HL-60 (cell line): ENCODE results near the gene TRERF1.
A peak's percentile ranks its signal among the peaks of the same experiment; 100 is the strongest.

Experiments
- DNase-seq, 2 experiments: peaks; one replicate each; pipeline ENCODE4 v3.0.0-alpha.2; 2010 to 2020; ENCODE audit warnings: low read depth in 1 of 2, low spot score in 1 of 2
- H3K27ac ChIP-seq: fragments of 250-450 bp; sonication (Bioruptor Pico); replicated peaks from 2 replicates; pipeline ENCODE4 v1.5.1; 2020; ENCODE audit warnings: mild to moderate bottlenecking, moderate library complexity
- H3K27me3 ChIP-seq: fragments of 250-450 bp; sonication (Bioruptor Pico); 2 replicates; pipeline ENCODE4 v1.5.1; 2021; ENCODE audit warnings: mild to moderate bottlenecking, moderate library complexity; ENCODE audit not compliant: insufficient read depth, poor library complexity, severe bottlenecking
- H3K4me3 ChIP-seq: replicated peaks from 2 replicates; pipeline ENCODE4 v1.5.1; 2011; ENCODE audit warnings: mild to moderate bottlenecking, control low read depth, low read length; ENCODE audit not compliant: insufficient read depth
- CTCF ChIP-seq: IDR thresholded peaks from one replicate; pipeline ENCODE4 v1.5.1; 2011; ENCODE audit warnings: low read length, control low read depth, inconsistent platforms; ENCODE audit not compliant: insufficient read depth
- GABPA ChIP-seq: IDR thresholded peaks from 2 replicates; pipeline ENCODE4 v1.6.1; 2012; ENCODE audit warnings: low read depth
- POLR2AphosphoS5 ChIP-seq: IDR thresholded peaks from 2 replicates; pipeline ENCODE4 v1.6.1; 2012; ENCODE audit warnings: low read depth
- REST ChIP-seq: IDR thresholded peaks from 2 replicates; pipeline ENCODE4 v1.6.1; 2012; ENCODE audit warnings: low read depth; ENCODE audit not compliant: insufficient replicate concordance
- SPI1 ChIP-seq: IDR thresholded peaks from 2 replicates; pipeline ENCODE4 v1.6.1; 2012; ENCODE audit warnings: low read depth, mild to moderate bottlenecking, borderline replicate concordance

Gene TRERF1

GRCh38 chr6:42251911-42252637 lies 199.7 kb downstream of the TRERF1 start:
- no peak overlapping the region for H3K4me3 ChIP-seq
- no peaks in the 10 kb centered on the region for H3K27me3 ChIP-seq
- H3K27ac ChIP-seq: no peak overlapping the region
- DNase-seq: no peak
- no peak for TF ChIP-seq CTCF
- TF ChIP-seq GABPA: no peak
- TF ChIP-seq REST: no peak
- peak; percentile 33; the same call in 1 of the 2 replicates for TF ChIP-seq POLR2AphosphoS5
- TF ChIP-seq SPI1: no peak

- H3K27me3 ChIP-seq: no peaks in the 10 kb centered on the region
- TF ChIP-seq CTCF (no peak), POLR2AphosphoS5 (no peak), SPI1 (no peak), GABPA (no peak), REST (no peak)
- no peak overlapping the region for H3K27ac ChIP-seq
- no peak overlapping the region for H3K4me3 ChIP-seq
- no peak for DNase-seq
Measured at GRCh38 chr6:42251500-42251899, 200.2 kb downstream of the TRERF1 start.

GRCh38 chr6:42250274-42250931 lies 201.3 kb downstream of the TRERF1 start:
- DNase-seq: no peak
- Histone ChIP-seq H3K27ac (no peak overlapping the region), H3K27me3 (no peaks in the 10 kb centered on the region), H3K4me3 (no peak overlapping the region)
- TF ChIP-seq REST (no peak), SPI1 (no peak), POLR2AphosphoS5 (no peak), GABPA (no peak), CTCF (no peak)
